ENCODE results near the gene LYRM9.
"Not testable (repeated sequence)": the region's sequence is repeated elsewhere in the genome, so short reads cannot be mapped to it uniquely, and the experiment has no call there.

Gene LYRM9

DNA sequence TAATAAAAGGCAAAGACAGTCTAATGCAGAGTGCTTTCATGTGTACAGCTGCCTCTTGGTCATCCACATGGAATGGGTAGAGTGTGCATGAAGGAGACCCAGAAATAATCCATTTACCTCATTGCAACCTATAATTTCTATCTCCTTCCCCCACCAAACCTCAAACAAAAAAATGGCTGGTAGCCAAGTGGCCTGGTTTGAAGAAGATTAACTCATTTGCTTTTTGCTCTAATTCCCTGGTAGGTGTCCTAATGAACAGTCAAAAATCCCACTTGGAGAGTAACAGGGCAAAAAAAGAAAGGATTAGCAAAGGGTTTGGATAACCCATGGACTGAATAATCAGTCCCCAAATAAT, 13.0 kb upstream of the LYRM9 start:
- no peak for DNase-seq (ENCODE audit: low read depth)

DNA sequence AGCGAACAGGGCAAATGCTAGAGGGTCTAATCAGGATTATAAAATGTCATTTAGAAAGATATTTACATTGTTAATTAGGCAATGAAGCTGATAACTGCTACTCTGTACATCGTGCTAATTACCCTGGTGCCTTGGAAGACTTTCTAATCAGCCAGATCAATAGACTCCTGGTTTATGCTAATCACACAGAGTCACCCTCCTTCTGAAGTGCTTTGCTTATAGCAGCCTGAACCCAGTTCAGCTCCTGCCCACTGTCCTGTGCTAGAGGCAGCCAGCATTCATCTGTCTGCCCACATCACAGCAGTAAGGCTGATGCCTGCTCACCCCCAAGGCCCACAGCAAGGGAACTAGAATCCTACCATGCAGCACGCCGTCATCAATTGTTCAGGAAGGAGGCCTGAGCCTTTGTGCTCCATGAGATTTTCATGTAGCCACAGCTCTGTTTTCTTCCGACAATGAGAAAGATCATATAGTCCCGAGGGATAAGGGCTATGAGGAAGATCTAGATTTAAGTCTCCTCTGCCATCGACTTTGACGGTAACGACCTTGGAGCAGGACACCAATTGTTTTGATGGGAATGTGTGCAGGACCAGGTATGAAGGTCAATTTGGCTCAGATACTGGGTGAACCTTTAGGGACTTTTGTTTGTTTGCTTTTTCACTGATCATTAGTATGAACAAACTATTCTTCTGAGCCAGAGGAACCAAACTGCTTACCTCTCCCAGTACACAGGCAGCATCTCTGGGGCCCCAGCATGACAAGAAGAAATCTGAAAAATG, 12.5 kb upstream of the LYRM9 start:
- DNase-seq (ENCODE audit: low read depth): no peak

DNA sequence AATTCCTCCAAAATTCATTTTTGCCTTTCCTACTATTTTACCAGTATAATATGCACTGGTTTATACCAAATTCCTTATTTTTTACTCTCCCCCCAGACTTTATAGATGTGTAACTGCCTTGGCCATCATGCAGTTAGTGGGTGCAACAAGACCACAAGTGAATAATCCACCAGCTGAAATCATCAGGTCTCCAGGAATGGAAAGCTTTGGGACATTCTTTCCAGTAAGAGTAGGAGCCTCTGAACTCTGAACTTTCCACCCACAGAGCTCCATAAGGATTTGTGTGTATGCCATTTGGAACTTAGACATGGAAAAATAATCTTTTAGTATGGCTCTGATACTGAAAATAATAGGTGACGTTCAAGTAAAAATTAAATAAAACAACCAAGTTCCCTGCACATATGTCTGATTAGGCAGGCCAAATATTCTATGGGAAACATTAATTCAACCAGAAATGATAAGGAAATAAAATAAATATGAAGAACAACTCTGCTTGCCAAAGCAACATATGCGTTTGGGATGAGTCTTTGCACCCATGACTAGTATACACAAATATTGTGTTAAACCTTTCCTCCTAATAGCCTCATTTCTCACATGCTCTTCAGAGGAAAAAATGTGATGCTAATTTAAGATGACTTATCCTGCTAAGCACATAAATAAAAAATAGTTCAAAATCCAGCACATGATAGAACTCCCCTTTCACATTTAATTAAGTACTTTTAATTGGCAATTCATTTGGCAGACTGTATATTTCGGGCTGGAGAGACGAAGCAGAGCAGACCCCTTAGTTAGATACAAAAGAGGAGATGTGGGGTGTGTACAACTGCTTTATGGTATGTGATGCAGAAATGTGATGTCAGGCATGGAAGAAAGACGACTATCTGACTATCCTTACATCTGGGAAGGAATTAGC, 11.6 kb upstream of the LYRM9 start:
- DNase-seq (ENCODE audit: low read depth): no peak

DNA sequence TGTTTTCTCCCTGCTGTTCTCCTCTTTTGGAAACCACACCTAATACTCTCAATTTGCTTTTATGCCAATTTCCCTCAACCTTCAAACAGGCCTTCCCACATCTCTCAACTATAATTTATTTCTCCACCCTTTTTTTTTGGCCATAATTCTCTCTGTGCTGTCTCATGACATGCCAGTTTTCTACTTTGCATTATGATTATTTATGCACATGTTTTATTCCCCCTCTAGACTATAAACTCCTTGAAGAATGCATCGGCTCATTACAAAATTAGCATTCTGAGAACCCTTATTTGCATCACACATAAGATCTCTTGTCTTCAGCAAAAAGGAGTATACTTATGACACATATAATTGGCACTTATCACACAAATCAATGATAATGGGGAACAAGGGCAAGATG, 10.9 kb upstream of the LYRM9 start:
- DNase-seq (ENCODE audit: low read depth): no peak

DNA sequence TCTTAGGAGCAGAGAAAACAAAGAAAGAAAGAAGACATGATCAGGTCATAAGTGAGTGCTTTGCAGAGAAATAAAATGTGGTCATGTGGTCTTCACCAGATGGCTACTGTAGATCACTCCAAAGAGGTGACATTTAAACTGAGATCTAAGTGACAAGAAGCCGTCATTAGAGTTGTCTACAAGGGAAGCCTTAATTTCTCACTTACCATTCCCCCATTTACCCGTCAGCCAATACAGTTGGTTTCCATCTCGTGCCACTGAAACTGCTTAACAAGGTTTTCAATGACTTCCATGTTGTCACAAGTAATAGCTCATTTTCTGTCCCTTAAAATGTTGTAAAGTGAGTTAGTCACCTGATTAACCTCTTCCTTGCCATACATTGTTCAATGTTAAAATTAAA, 6.4 kb upstream of the LYRM9 start:
- DNase-seq (ENCODE audit: low read depth): no peak

DNA sequence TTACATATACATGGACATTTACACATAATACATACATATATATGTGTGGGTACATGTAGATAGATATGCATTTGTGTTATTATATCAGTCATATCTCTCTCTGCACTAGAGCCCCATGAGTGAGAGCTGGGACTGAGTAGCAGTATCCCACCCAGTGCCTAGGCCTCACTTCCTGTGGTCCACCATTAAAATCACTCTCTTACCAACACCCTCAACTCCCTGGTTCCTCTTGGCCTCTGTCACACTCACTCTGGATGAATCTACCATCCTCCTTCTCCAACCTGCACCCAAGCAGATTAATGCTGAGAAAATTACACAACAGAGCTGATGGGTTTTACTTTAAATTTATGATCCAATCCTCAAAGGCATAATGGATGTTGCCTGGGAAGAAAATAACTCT, 4.9 kb upstream of the LYRM9 start:
- no peak for DNase-seq (ENCODE audit: low read depth)

DNA sequence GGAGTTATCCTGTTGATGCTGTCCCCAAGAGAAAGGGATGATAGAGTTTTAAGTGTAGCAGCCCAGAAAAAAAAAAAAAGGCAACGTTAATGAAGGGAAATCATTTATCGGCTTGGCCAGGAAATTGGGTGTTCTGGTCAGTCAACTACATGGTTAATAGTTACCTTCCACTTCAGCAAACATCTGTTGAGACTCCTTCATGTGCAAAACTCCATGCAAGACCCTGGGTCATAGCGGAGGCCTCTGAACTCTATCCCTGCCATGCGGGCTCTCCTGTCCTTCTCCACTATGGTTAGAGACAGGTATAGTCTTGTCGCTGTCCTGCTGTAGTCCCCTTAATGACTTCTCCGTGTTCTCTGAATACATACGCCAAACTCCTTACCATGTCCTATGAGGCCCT, 3.5 kb upstream of the LYRM9 start:
- DNase-seq (ENCODE audit: low read depth): no peak

DNA sequence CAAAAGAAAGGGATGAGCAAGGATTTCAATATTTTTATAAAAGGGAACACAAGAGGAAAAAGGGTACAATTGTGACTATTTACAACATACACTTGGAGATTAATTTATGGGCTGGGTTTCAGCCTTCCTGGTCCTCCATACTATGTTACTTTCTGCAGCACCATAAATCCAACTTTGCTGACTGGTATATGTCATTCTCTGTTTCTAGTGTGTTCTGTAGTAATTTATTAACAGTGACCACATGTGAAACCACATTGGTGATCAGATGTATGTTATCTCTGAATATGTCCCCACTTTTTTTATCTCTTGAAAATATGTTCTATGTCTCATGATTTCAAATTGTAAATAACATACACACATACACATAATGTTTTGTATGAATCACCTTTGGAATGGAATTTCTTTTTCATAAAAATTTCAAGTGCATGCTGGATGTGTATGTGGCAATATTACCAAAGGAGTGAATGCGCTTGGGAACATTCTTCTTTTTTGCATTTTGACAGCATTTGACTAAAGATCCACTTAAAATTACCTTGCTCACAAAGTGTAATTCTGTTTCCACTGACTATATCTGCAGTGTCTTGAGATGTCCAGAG, 2.9 kb upstream of the LYRM9 start:
- DNase-seq (ENCODE audit: low read depth): no peak

DNA sequence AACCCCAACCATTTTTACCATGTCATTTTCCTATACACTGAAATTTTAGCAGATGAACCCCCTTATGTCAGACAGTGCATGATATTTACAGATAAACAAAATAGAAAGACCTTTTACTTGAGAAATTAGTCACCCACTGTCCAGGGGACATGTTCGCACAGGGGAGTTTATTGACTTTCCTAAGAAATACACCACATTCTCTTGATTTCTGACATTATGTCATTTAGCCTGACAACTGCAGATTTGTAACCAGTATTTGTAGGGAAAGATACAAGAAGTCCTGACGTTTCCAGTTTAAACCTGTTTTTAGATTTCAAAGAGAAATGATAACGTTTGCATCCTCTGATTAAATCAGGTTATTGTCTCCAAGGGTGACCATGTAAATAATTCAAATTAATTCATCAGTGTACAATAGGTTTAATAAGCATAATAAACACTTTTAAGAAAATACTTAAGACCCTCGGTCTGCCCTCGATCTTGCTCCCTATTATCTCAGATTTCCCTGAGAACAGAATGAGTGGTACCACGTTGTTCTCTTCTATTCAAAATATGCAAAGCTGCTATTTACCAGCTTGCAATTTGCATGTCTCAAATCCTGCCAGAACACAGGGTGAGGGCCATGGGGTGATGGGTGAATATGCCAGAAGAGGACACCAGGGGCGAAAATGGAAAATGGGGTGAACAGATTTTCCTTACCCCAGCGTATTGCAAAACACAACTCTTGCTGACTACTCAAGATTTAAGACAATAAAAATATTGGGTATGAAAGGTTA, 2.1 kb upstream of the LYRM9 start:
- DNase-seq (ENCODE audit: low read depth): no peak

DNA sequence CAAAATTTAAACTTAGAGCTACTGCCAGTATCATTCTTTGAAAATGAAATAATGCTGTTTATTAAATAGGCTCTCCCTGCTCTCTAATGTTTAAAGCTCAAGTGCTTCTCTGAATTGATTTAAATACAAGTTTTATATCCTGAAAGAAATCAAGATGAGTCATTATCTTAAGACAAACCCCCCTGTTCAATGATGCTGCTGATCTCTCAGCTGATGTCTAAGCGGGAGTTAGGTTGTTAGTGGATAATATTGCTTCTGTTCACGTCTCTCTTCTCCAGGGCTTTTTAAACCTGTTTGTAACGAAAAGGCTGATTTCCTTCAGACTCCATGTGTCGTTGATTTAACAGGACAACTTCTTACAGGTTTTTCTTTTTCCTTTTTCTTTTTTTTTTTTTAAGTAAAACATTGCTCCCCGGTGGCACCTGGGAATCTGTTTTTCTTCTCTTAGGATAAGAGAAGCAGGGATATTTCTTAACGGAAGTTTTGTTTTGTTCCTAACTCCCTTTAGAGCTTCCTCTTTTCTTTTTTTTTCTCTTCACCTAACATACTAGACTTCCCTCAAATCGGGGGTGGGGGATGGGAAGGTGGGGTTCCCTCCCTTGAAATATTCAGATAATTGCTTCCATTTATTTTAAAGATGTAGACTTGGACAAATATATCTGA, 807 bp upstream of the LYRM9 start:
- no peak for DNase-seq (ENCODE audit: low read depth)

DNA sequence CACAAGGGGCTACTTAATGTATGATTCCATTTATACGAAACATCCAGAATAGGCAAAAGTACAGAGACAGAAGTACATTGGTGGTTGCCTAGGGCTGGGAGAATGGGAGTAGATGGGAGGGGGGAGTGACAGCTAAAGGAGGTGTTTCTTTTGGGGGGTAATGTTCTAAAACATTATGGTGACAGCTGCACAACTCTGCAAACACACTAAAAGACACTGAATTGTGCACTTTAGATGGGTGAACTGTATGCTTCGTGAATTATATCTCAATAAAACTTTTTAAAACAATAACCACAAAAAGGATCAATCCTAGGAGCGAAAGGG, 661 bp downstream of the LYRM9 start:
- DNase-seq (ENCODE audit: low read depth): no peak

DNA sequence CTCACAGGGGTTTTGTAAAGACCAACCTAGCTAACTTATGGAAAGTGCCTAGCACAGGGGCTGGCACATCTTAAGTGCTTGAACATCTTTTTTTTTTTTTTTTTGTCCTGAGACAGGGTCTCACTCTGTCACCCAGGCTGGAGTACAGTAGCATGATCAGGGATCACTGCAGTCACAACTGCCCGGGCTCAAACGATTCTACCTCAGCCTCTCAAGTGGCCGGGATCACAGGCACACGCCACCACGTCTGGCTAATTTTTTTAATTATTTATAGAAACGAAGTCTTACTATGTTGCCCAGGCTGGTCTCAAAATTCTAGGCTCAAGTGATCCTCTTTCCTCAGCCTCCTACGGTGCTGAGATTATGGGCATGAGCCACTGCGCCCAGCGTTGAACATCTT, 1.3 kb downstream of the LYRM9 start:
- no peak for DNase-seq (ENCODE audit: low read depth)

DNA sequence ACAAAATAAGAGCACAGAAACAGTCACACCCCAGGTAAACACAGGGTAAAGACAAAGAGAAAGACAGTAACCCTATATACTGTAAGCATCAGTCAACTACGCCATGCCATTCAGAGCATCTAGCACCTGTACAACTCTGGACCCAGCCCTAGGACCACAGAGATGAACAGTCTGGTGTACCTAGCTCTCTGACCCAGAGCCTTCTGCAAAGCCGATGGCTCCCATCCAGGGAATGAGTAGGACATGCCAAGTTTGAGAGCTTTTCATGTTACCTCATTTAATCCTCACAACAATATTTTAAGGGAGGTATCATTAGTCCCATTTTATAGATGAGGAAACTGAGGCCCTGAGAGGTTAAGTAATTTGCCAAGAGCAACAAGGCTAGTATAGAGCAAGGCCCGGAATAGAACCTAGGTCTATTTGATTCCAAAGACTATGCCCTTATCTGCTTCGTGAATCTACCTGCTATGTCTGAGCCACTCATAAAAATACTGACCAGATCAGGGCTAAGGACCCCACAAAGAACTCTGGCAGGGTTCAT, 3.4 kb downstream of the LYRM9 start:
- DNase-seq (ENCODE audit: low read depth): no peak

DNA sequence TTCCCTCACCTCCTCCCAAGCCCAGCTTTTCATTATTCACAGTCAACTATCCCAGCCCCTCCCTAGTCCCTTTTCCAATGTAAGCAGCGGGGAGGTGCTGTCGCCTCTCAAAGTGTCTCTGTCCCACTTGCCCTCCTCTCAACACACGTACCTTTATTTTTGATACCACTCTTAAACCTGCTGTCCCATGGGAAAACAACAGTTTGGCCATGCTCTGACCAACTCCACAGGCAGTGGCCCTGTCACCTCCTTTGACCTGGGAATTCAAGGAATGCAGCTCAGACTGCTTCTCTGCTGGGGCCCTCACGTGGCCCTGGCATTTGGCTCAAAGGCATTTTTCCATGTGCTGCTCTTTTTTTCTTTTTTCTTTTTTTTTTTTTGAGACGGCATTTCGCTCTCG, 4.2 kb downstream of the LYRM9 start:
- no peak for DNase-seq (ENCODE audit: low read depth)

DNA sequence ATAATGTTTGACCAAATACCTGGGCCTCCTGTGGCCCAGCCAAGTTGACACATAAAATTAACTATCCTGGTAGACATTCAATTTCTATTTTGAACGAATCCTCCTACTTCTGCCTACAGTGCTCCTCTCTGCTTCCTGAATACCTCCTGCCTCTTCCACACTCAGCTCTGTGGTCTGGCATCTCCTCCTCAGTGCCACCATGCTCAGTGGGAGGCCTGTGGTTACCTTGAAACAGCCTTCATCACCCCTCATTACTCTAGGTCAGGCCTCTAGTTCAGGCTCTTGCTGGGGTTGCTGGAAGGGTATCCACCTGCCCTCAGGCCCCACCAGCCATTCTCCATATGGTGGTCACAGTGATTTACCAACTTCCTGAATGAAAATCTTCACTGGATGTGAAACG, 5.1 kb downstream of the LYRM9 start:
- no peak for DNase-seq (ENCODE audit: low read depth)

DNA sequence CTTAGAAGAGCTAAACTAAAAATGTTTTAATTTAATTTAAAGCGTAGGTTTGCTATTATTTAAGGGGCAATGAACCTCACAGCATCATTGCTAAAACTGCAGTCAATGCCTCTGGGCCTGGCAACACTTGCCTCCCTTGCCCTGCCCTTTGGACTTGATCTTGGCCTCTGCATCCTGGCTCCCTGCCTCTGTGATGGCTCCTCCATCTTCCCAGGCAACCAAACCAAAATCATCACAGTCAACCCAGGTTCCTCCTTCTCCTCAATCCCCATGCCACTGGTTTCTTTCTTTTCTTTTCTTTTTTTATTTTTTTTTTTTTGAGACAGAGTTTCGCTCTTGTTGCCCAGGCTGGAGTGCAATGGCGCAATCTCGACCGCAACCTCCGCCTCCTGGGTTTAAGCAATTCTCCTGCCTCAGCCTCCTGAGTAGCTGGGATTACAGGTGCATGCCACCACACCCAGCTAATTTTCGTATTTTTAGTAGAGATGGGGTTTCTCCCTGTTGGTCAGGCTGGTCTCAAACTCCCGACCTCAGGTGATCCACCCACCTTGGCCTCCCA, 6.7 kb downstream of the LYRM9 start:
- DNase-seq (ENCODE audit: low read depth): not testable (repeated sequence)

DNA sequence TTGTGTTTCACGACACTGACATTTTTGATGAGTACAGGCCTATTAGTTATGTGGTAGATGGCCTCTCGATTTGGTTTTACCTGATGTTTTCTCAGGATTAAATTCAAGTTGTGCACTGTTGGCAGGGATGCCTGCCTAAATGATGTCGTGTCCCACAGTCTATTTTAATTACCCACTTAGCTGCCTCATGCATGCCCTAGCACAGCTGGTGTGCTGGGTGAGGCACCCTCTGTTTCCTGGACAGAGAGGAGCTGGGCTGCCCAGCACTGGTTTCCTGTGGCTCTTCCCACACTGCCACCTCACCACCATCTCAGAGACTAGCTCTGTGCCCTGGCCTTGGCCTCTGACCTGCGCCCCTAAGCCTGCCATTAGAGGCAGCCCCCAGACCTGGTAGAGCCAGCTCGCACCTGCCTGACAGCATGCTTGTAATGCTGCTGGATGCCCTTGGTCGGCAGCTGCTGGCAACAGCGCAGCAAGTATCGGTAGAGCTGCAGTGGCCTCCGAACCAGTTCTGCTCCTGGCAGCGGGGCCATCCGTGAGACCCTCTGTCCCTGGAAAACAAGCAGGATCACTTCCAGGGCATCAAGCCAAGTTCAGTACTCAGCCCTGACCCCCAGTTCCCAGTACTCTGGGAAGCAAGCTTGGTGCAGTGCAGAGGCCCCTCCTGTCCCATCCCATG, 10.9 kb downstream of the LYRM9 start:
- no peak for DNase-seq (ENCODE audit: low read depth)

DNA sequence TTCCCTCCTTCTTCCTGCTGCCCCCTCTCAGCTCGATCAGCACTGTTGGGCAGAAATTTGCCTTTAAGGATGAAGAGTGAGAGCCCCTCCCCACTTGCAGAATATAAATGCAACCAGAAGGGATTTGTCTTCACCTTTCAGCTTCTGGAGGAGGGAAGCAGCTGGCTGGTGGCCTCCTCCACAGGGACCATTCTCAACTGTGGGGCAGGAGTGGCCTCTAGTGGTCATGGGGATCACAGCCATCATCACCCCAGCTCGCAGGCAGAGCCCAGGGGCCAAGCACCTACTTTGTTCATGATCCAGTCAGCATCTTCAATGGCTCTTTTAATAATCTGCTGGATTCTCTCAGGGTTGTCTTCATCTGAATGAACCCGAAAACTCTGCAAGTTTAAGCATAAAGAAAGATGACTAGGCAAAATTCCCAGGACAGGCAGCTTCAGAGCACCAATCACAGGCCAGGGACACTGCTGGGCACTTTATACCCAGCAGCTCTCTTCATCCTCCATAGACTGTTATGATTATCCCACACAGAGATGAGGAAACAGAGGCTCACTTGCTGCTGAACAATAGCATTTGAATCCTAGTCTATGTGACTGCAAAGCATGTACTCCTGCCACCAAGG, 13.1 kb downstream of the LYRM9 start:
- DNase-seq (ENCODE audit: low read depth): peak; percentile 35

DNA sequence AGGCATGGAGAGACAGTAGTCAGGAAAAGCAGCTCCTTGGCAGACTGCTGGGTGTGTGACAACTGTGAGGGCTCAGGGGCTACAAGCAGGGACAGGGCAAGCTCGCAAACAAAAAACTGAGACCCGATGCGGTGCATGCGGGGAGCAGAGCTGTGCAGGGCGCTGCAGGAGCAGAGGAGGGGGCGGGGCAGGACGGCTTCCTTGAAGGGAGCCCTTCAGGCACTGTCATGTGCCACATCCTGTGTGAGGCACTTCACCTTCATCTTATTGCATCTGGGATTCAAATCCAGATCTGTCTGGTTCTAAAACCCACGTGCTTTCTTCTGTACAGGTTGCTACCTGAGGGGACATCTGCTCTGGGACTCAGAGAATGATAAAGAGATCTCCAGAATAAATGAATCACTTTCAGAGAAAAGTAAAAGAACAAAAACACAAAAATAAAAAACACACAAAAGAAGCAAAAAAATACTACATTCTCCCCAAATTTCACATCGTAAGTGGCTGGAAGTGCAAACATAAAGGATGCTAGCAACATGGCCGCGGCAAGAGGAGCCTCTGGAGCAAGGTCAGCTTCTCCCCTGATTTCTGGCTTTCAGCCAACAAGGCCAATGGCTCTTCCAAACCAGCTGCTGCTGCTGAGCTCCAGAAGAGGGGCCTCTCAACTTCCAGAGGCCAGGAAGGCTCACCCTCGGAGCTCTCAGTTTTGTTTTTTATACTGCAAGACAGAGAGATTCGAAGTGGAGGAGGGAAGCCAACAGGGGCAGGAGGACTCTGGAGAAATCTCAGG, 14.2 kb downstream of the LYRM9 start:
- peak; percentile 16 for DNase-seq (ENCODE audit: low read depth)

Data from stimulated activated CD4-positive, alpha-beta T cell treated with anti-CD3 and anti-CD28 coated beads, Interleukin-2, amount 100 ng/mL, for 4 hours (primary cell).